SK-N-MC (cell line): Measurements from ENCODE around the gene EIF3F.

ENCODE experiments used
- EZH2 ChIP-seq: fragments of 200-600 bp; sonication (generic); IDR thresholded peaks from one replicate; pipeline ENCODE4 v1.6.1; 2017; ENCODE audit warnings: antibody characterized with exemption
- POLR2AphosphoS5 ChIP-seq: IDR thresholded peaks from 2 replicates; pipeline ENCODE4 v1.6.1; 2012; ENCODE audit warnings: mild to moderate bottlenecking, low read depth, low read length, borderline replicate concordance

GRCh38 chr11:8038811-8039529 is 51.8 kb downstream of the EIF3F start:
- TF ChIP-seq POLR2AphosphoS5 (no peak), EZH2 (no peak)
